ENCODE data around the gene FASTK.
"Not testable (repeated sequence)": the region's sequence is repeated elsewhere in the genome, so short reads cannot be mapped to it uniquely, and the experiment has no call there.

GRCh38 chr7:151043449-151043848 is 37.2 kb downstream of the FASTK start:
- TF ChIP-seq, protein P1, sequence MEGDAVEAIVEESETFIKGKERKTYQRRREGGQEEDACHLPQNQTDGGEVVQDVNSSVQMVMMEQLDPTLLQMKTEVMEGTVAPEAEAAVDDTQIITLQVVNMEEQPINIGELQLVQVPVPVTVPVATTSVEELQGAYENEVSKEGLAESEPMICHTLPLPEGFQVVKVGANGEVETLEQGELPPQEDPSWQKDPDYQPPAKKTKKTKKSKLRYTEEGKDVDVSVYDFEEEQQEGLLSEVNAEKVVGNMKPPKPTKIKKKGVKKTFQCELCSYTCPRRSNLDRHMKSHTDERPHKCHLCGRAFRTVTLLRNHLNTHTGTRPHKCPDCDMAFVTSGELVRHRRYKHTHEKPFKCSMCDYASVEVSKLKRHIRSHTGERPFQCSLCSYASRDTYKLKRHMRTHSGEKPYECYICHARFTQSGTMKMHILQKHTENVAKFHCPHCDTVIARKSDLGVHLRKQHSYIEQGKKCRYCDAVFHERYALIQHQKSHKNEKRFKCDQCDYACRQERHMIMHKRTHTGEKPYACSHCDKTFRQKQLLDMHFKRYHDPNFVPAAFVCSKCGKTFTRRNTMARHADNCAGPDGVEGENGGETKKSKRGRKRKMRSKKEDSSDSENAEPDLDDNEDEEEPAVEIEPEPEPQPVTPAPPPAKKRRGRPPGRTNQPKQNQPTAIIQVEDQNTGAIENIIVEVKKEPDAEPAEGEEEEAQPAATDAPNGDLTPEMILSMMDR (IDR thresholded peaks at IDR 0.05), result not testable (repeated sequence)
- not testable (repeated sequence) for TF ChIP-seq EZH2 (IDR thresholded peaks at IDR 0.05)
